HG02981 (cell line): ENCODE results near the gene BCAS3.

ENCODE experiments used
- ATAC-seq: cut with Tn5 transposase; IDR thresholded peaks from one replicate; pipeline ENCODE4 v1.9.1; 2021; ENCODE audit warnings: mild to moderate bottlenecking, moderate library complexity; ENCODE audit not compliant: unreplicated experiment

BCAS3 gene

GRCh38 chr17:61267847-61268246 is 590.2 kb downstream of the BCAS3 start:
- no peak for ATAC-seq

DNA sequence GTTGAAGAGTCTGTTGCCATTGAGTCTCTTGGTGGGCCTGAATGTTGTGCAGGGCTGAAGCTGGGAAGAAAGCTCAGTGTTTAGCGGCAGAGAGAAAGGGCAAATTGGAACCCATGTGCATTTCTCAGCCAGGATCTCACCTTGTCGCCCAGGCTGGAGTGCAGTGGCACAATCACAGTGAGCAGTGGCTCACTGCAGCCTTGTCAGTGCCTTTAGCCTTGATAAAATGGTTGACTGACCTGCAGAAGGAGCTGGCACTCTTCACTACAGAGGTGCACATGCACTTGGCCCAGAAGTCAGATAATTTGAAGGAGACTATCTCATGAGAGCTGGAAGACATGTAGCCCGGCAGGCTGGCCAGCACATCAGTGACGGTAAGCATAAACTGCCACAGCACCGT is 597.7 kb downstream of the BCAS3 start:
- ATAC-seq, result no peak

DNA sequence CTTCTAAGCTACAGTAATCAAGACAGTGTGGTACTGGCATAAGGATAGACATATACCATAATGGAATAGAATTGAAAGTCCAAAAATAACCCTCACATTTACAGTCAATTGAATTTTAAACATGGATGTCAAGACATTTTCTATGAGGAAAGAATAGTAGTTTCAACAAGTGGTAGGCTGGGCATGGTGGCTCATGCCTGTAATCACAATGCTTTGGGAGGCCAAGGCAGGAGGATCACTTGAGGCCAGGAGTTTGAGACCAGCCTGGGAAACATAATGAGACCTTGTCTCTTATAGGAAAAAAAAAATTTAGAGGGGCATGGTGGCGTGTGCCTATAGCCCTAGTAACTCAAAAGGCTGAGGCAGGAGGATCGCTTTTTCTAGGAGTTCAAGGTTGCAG is 599.2 kb downstream of the BCAS3 start:
- ATAC-seq, result no peak

- ATAC-seq, result no peak
Measured at GRCh38 chr17:61279476-61280145, 602.0 kb downstream of the BCAS3 start.

DNA sequence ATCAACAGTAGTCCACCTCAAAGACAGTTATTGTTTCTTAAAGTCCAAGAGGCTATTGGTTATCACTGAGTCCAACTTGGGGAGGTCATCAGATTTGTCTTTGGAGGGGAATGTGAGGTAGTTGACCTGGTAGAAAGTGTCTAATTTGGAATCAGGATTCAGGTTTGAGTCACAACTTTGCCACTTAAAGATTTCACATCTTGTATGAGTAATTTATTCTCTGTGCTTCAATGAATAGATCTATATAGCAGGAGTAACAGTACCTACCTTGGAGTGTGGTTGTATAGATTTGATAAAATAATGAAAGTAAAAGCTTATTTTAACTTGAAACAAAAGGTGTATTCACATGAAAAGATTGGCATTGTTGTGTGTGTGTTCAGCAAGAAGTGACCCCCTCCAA is 602.7 kb downstream of the BCAS3 start:
- ATAC-seq, result peak; percentile 71

DNA sequence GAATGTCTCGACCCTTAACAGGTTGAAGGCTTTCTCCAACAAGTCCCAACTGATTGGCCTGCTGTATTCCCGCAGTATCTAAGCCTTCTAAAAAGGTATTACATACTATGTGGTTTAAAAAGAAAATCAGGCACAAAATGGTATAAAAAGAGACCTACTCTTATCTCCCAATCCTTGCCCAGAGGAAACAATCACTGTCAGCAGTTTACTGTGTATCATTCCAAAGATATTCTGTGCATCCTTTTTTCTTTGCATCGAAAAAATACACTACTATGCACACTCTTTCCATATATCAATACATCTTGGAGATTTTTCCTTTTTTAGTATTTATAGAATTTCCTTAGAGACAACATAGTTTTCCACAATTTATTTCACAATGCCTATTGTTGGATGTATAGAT is 603.2 kb downstream of the BCAS3 start:
- ATAC-seq, result no peak

- ATAC-seq, result no peak
Measured at GRCh38 chr17:61282377-61282776, 604.7 kb downstream of the BCAS3 start.

DNA sequence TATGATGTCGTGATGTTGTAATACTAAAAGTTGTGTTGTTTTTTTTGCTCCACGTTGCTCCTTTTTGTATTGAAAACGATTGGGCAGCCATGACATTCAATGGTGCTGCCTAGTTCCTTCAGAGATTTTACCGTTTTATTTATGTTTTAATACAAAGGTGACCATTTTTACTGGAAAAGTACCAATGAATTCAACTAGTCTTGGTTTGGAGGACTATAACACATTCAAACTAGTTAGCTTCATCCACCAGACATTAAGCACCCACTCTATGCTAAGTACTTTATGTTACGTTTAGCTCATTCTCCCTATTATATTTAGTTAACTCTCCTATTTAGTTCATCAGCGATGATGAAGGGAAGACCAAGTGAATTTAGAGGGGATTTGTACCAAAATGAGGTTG is 605.4 kb downstream of the BCAS3 start:
- ATAC-seq, result no peak

- no peak for ATAC-seq
Measured at GRCh38 chr17:61284174-61284573, 606.5 kb downstream of the BCAS3 start.

DNA sequence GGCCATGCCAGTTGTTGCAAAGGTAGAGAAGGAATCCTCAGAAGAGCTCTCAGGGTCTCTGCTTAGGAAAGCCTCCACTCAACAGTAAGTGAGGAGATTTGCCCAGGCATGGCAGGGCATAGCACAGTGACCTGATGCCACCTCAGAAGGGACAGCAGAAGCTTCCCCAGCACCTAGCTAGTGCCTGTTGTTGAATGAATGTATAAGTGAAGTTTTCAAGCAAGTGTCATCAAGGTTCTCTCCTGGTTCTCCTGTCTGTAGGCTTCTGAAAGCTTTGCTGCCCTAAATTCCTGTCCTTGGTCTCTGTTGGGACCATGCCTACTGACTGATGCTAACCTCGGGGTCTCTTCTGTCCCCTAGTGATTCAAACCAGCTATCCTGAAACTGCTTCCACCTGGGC is 607.1 kb downstream of the BCAS3 start:
- ATAC-seq, result no peak

DNA sequence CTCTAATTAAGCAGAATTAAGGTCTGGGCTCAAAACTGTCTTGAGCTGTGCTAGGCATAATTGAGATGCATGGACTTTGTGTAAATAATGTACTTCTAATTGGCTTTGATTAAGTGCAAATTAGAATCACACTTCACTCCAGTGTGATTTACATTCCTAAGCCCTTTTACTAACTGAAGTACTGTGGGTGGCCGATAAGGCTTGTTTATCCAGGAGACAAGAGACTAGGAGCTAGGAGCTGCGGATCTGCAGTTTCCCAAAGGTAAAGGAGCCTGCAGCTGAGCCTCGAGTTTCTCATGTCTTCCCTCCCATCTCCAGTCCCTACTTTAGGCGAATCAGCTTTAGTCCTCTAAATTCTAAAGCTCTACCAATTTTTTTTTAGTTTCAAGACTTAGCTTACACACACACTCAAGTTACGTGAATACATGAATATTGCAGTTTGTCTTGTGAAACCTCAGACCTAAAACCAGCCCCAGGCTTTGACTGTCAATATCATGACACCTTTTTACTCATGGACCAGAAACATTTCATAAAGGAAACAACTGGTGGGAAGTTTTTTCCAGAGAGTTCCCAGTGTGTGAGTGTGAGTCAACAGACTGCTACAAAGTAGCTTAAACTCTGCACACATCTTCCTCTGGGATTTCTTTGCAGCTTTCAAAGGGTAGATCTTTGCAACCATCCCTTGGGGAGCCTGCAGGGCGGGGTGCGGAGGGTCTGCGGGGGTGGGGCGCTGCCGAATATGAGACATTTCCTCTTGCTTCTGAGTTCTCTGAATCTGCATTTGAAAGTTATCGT is 608.1 kb downstream of the BCAS3 start:
- ATAC-seq, result no peak

GRCh38 chr17:61286449-61286848 is 608.8 kb downstream of the BCAS3 start:
- no peak for ATAC-seq

DNA sequence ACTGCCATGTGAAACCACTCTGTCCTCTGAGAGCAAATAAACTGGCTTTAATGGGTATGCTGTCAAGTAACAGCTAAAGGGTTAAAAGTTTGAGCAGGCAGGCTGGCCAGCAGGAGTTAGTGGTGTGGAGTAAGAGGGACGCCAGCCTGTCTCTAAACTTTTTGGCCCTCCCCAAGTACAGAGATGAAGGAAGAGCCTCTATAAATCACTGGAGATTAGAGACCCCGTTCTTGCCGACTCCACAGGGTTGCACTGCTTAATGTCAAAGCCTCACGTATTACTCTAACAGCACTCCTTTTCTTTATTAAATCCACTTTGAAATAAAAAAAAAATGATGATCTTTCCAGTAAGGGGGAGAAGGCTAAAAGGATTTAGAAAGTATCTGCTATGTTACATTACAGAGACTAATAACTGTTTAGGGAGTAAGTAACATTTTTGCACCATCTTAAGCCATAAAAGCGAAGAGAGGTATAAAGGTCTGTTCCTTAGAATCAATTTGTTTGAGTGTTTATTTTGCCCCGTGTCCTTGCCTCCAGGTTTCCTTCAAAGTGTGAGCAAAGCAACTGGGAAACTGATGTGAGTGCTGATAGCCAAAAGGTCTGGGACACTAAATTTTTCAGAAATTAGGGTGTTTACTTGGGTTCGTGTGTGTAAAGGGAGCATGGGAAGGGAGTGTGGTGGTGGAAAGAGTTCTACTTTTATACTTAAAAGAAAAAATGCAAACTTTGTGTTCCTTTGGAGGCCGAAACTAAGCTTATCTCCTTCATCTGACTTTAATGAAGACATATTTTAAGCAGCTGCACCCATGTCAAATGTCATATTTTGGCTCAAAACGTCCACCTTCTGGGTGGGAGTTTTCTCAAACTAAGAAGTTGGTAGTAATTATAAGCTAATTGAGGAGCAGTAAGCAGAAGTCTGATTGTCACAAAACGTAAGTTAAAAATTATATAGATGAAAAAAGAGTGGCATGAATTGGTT is 612.0 kb downstream of the BCAS3 start:
- ATAC-seq, result no peak

DNA sequence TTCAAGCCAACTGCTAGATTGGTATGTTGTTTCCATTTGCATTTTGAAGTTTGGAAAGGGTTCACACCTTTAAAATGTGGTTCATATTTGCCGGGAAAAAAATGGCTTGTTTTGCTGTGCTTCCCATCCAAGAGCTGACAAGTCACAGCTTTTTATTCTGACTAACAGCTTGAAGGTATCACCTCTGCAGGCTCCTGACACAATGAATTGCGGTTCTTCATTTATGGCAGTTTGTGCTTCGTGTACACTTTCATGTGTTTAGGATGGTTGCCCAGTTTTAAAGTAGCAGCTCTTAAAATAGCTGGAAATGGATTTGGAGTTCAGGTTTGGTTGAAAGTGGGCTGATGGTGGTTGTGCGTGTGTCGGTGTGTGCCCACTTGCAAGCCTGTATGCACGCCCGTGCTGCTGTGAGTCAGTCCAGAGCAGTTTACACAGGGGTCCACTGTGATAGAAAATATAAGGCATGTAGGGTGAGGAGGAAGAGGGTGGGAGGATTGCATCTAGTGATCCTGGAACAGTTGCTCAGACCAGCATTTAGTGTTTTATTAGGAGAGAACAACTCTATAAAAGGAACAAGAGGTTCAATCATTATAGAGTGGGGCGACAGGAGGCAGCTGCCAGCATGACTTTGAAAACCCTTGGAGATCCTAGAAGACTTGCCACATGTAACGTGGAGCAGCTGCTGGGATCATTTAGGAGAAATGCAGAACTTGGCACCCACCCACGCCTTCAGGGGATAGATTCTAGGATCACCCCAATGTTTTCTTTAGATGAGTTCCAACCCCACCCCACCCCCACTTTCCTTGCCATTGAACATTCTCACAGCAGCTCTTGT is 614.0 kb downstream of the BCAS3 start:
- no peak for ATAC-seq

GRCh38 chr17:61294286-61294685 is 616.6 kb downstream of the BCAS3 start:
- no peak for ATAC-seq

DNA sequence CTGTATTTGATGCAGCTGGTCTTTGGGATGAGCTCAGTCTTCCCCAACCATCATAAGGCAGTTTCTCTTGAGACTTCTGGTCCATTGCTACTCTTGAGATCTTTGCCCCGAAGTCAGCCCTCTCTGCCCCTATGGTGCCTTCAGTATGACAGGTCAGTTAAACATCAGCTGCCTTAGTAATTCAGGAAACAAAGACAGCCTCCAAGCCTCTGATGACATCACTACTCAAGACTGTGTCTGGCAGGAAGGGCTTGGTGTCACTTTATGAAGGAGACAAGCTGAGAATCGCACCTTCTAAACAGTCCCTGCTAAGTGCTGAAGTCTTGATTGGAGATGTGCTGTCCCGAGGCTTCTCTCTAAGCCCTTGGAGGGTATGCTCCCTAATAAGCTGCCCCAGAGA is 617.1 kb downstream of the BCAS3 start:
- no peak for ATAC-seq

GRCh38 chr17:61296058-61296457 is 618.4 kb downstream of the BCAS3 start:
- no peak for ATAC-seq

DNA sequence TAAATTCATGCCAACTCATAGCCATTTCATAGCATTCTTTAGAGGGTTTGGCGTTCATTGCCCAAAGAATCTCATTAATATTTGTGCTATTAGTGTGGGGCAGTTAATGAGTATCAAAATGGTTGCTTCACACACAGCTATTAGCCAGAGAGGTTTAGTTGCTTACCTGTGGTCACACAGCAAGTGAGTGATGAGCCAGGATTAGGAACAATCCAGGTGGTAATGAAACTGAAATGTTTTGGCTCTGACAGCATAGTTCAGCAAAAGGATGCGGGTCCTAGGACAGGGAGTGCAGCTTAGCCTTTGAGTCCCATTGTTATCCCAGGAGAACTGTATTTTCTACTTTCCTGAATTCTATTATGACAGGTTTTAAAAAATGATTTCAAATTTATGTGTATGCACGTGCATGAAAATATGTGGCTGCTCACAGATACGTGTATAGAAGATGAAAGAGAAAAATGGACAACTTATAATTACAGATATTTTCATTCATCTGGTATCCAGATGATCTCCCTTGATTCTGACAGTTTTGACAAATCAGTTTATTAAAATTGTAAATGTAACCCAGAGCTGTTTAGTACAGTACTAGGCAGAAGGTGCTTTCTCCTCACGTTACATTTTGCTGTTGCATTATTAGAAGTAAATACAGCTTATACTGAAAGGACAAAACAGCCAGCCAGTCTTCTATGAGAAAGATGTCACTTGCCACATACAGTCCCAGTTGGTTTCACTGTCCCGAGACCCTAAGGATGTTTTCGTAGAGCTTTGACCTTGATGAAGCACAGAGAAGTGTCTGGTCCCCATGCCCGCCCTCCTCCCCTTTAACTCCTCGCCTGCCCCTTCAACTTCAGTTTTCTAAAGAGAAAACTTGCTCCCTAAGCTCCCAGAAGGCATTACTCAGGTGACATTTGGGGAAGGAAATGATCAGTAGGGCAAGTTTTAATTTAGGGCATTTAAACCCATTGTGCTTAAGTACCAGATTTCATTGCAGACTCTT is 622.2 kb downstream of the BCAS3 start:
- no peak for ATAC-seq
